HG02623 (cell line): Measurements from ENCODE around the gene EEF2K.

Experiments
- ATAC-seq: cut with Tn5 transposase; IDR thresholded peaks from one replicate; pipeline ENCODE4 v1.9.1; 2021; ENCODE audit warnings: moderate library complexity; ENCODE audit not compliant: unreplicated experiment

Gene EEF2K

GRCh38 chr16:22328081-22328725 lies 122.1 kb downstream of the EEF2K start:
- no peak for ATAC-seq

- ATAC-seq: no peak
Observed at GRCh38 chr16:22329199-22329695, 123.2 kb downstream of the EEF2K start.

- no peak for ATAC-seq
Observed at GRCh38 chr16:22330326-22330725, 124.2 kb downstream of the EEF2K start.

- ATAC-seq: no peak
Observed at GRCh38 chr16:22333457-22333994, 127.4 kb downstream of the EEF2K start.

GRCh38 chr16:22335668-22336246 lies 129.7 kb downstream of the EEF2K start:
- no peak for ATAC-seq

- no peak for ATAC-seq
Observed at GRCh38 chr16:22336581-22336980, 130.5 kb downstream of the EEF2K start.

- ATAC-seq: no peak
Observed at GRCh38 chr16:22337045-22337444, 131.0 kb downstream of the EEF2K start.

- no peak for ATAC-seq
Observed at GRCh38 chr16:22337849-22338635, 132.0 kb downstream of the EEF2K start.
